SJCRH30 (cell line): ENCODE results near the gene CHCHD6. TPM values are rescaled to one million over a fixed set of nuclear protein-coding genes. Genes with fewer than 3 reads are reported as not detected.

Experiments
- DNase-seq, 2 experiments: peaks; one replicate each; pipeline ENCODE4 v3.0.0-alpha.2; 2015 to 2020
- H3K27ac ChIP-seq: fragments of 250-450 bp; sonication (Bioruptor Pico); 2 replicates; pipeline ENCODE4 v1.5.1; 2020; ENCODE audit warnings: mild to moderate bottlenecking, moderate library complexity
- H3K27me3 ChIP-seq: fragments of 250-450 bp; sonication (Bioruptor Pico); 2 replicates; pipeline ENCODE4 v1.5.1; 2020; ENCODE audit warnings: mild to moderate bottlenecking, moderate library complexity
- H3K36me3 ChIP-seq: fragments of 250-450 bp; sonication (Bioruptor Pico); 2 replicates; pipeline ENCODE4 v1.5.1; 2020; ENCODE audit warnings: mild to moderate bottlenecking, moderate library complexity
- H3K4me1 ChIP-seq: fragments of 250-450 bp; sonication (Bioruptor Pico); 2 replicates; pipeline ENCODE4 v1.5.1; 2020; ENCODE audit warnings: mild to moderate bottlenecking, moderate library complexity
- H3K4me3 ChIP-seq: fragments of 250-450 bp; sonication (Bioruptor Pico); 2 replicates; pipeline ENCODE4 v1.5.1; 2020; ENCODE audit warnings: mild to moderate bottlenecking, moderate library complexity
- H3K9me3 ChIP-seq: fragments of 250-450 bp; sonication (Bioruptor Pico); replicated peaks from 2 replicates; pipeline ENCODE4 v1.5.1; 2020; ENCODE audit warnings: mild to moderate bottlenecking, moderate library complexity
- total RNA-seq: library from RNA; depleted of rRNA; stranded (reverse); fragments of >200 nt; shearing (Covaris generic); gene quantifications from 2 replicates; pipeline ENCODE4 v1.2.3, GENCODE V29; 2014

CHCHD6 gene
- total RNA-seq, 1 experiment from 2014 or later = 24.2 TPM

- Histone ChIP-seq H3K4me3 (no peak overlapping the region), H3K4me1 (0 out of 2 replicates have a peak, but pooled peaks cover 5% of the 10 kb centered on the region), H3K27ac (no peak overlapping the region), H3K36me3 (peaks cover 7% of the 10 kb centered on the region; the same call in 1 of the 2 replicates), H3K9me3 (no peaks in the 10 kb centered on the region), H3K27me3 (no peaks in the 10 kb centered on the region)
- DNase-seq = no peak
Observed at GRCh38 chr3:126988451-126989021, 284.5 kb downstream of the CHCHD6 start.

GRCh38 chr3:126989316-126990023, 285.4 kb downstream of the CHCHD6 start:
- Histone ChIP-seq H3K27ac (no peak overlapping the region), H3K4me3 (no peak overlapping the region), H3K4me1 (peaks cover 11% of the 10 kb centered on the region; the same call in 1 of the 2 replicates), H3K36me3 (peaks cover 7% of the 10 kb centered on the region; the same call in 1 of the 2 replicates), H3K27me3 (no peaks in the 10 kb centered on the region), H3K9me3 (no peaks in the 10 kb centered on the region)
- DNase-seq = no peak

GRCh38 chr3:126990024-126990700, 286.1 kb downstream of the CHCHD6 start:
- Histone ChIP-seq H3K27me3 (no peaks in the 10 kb centered on the region), H3K36me3 (peaks cover 7% of the 10 kb centered on the region; the same call in 1 of the 2 replicates), H3K27ac (no peak overlapping the region), H3K4me1 (peaks cover 12% of the 10 kb centered on the region; the same call in 1 of the 2 replicates), H3K4me3 (no peak overlapping the region), H3K9me3 (no peaks in the 10 kb centered on the region)
- DNase-seq = no peak

- DNase-seq = peak in 1 of 2 experiments; percentile 28
- Histone ChIP-seq H3K27ac (no peak overlapping the region), H3K36me3 (peaks cover 7% of the 10 kb centered on the region; the same call in 1 of the 2 replicates), H3K9me3 (no peaks in the 10 kb centered on the region), H3K4me3 (no peak overlapping the region), H3K4me1 (peaks cover 12% of the 10 kb centered on the region; the same call in 1 of the 2 replicates), H3K27me3 (no peaks in the 10 kb centered on the region)
Observed at GRCh38 chr3:126990890-126991289, 286.9 kb downstream of the CHCHD6 start.

GRCh38 chr3:126991366-126992200, 287.5 kb downstream of the CHCHD6 start:
- no peak overlapping the region for H3K27ac ChIP-seq
- DNase-seq = no peak
- no peaks in the 10 kb centered on the region for H3K27me3 ChIP-seq
- peaks cover 12% of the 10 kb centered on the region; the same call in 1 of the 2 replicates for H3K4me1 ChIP-seq
- H3K4me3 ChIP-seq = no peak overlapping the region
- no peaks in the 10 kb centered on the region for H3K9me3 ChIP-seq
- H3K36me3 ChIP-seq = peaks cover 7% of the 10 kb centered on the region; the same call in 1 of the 2 replicates

- Histone ChIP-seq H3K4me3 (no peak overlapping the region), H3K36me3 (peaks cover 7% of the 10 kb centered on the region; the same call in 1 of the 2 replicates), H3K27ac (no peak overlapping the region), H3K4me1 (peaks cover 12% of the 10 kb centered on the region; the same call in 1 of the 2 replicates), H3K27me3 (no peaks in the 10 kb centered on the region), H3K9me3 (no peaks in the 10 kb centered on the region)
- no peak for DNase-seq
Observed at GRCh38 chr3:126992216-126992615, 288.2 kb downstream of the CHCHD6 start.

- H3K4me3 ChIP-seq = no peak overlapping the region
- H3K4me1 ChIP-seq = peaks cover 12% of the 10 kb centered on the region; the same call in 1 of the 2 replicates
- H3K36me3 ChIP-seq = peaks cover 7% of the 10 kb centered on the region; the same call in 1 of the 2 replicates
Observed at GRCh38 chr3:126992776-126993175, 288.7 kb downstream of the CHCHD6 start.

GRCh38 chr3:126993436-126993835, 289.4 kb downstream of the CHCHD6 start:
- Histone ChIP-seq H3K36me3 (peaks cover 7% of the 10 kb centered on the region; the same call in 1 of the 2 replicates), H3K4me1 (peaks cover 17% of the 10 kb centered on the region; the same call in 1 of the 2 replicates), H3K27me3 (no peaks in the 10 kb centered on the region), H3K4me3 (no peak overlapping the region), H3K9me3 (no peaks in the 10 kb centered on the region), H3K27ac (no peak overlapping the region)
- DNase-seq = no peak

More at GRCh38 chr3:126992776-126993175, 288.7 kb downstream of the CHCHD6 start:
- no peaks in the 10 kb centered on the region for H3K9me3 ChIP-seq
- DNase-seq = no peak
- no peaks in the 10 kb centered on the region for H3K27me3 ChIP-seq
- no peak overlapping the region for H3K27ac ChIP-seq

GRCh38 chr3:126994661-126995245, 290.7 kb downstream of the CHCHD6 start:
- H3K9me3 ChIP-seq = no peaks in the 10 kb centered on the region
- DNase-seq = peak; percentile 30 to 35
- no peak overlapping the region for H3K4me3 ChIP-seq
- no peaks in the 10 kb centered on the region; the same call in 1 of the 2 replicates for H3K36me3 ChIP-seq
- no peak overlapping the region for H3K27ac ChIP-seq
- H3K27me3 ChIP-seq = no peaks in the 10 kb centered on the region
- H3K4me1 ChIP-seq = peaks cover 30% of the 10 kb centered on the region

- Histone ChIP-seq H3K9me3 (no peaks in the 10 kb centered on the region), H3K36me3 (no peaks in the 10 kb centered on the region; the same call in 1 of the 2 replicates), H3K27ac (no peak overlapping the region), H3K4me1 (peaks cover 36% of the 10 kb centered on the region), H3K27me3 (no peaks in the 10 kb centered on the region), H3K4me3 (no peak overlapping the region)
- no peak for DNase-seq
Observed at GRCh38 chr3:126995254-126995780, 291.3 kb downstream of the CHCHD6 start.

GRCh38 chr3:126995926-126996512, 292.0 kb downstream of the CHCHD6 start:
- Histone ChIP-seq H3K27ac (no peak overlapping the region), H3K4me1 (peaks cover 43% of the 10 kb centered on the region), H3K9me3 (no peaks in the 10 kb centered on the region), H3K27me3 (no peaks in the 10 kb centered on the region), H3K36me3 (no peaks in the 10 kb centered on the region; the same call in 1 of the 2 replicates), H3K4me3 (no peak overlapping the region)
- no peak for DNase-seq

GRCh38 chr3:126996905-126997304, 292.9 kb downstream of the CHCHD6 start:
- DNase-seq = no peak
- no peak overlapping the region for H3K27ac ChIP-seq
- no peak overlapping the region for H3K4me3 ChIP-seq
- no peaks in the 10 kb centered on the region for H3K9me3 ChIP-seq
- H3K36me3 ChIP-seq = no peaks in the 10 kb centered on the region; the same call in 1 of the 2 replicates
- no peaks in the 10 kb centered on the region for H3K27me3 ChIP-seq
- H3K4me1 ChIP-seq = peaks cover 51% of the 10 kb centered on the region

- peaks cover 57% of the 10 kb centered on the region for H3K4me1 ChIP-seq
- no peak overlapping the region for H3K4me3 ChIP-seq
Observed at GRCh38 chr3:126997455-126998038, 293.5 kb downstream of the CHCHD6 start.

More at GRCh38 chr3:126997455-126998038, 293.5 kb downstream of the CHCHD6 start:
- Histone ChIP-seq H3K27ac (no peak overlapping the region), H3K36me3 (no peaks in the 10 kb centered on the region; the same call in 1 of the 2 replicates), H3K27me3 (no peaks in the 10 kb centered on the region), H3K9me3 (no peaks in the 10 kb centered on the region)
- no peak for DNase-seq
